ENCODE data around the gene KRTAP8-1. TPM values are rescaled to one million over a fixed set of nuclear protein-coding genes. Genes with fewer than 3 reads are reported as not detected.

The KRTAP8-1 gene
- total RNA-seq, 2 experiments from 2014 or later: not detected

Other genes with a start within 250 kb of the KRTAP8-1 start
- gene KRTAP22-2, start 222.9 kb downstream of the KRTAP8-1 start, total RNA-seq: not detected
- not detected for gene KRTAP6-3, start 220.8 kb downstream of the KRTAP8-1 start, total RNA-seq
- gene KRTAP6-2, start 214.4 kb downstream of the KRTAP8-1 start, total RNA-seq: not detected
- not detected for gene KRTAP22-1, start 212.2 kb downstream of the KRTAP8-1 start, total RNA-seq
- gene KRTAP6-1, start 199.3 kb downstream of the KRTAP8-1 start, total RNA-seq: not detected
- gene KRTAP20-1, start 196.8 kb downstream of the KRTAP8-1 start, total RNA-seq: not detected
- gene KRTAP20-4, start 192.6 kb downstream of the KRTAP8-1 start, total RNA-seq: not detected
- gene KRTAP20-2, start 178.1 kb downstream of the KRTAP8-1 start, total RNA-seq: not detected
- gene KRTAP20-3, start 170.4 kb downstream of the KRTAP8-1 start, total RNA-seq: not detected
- gene KRTAP21-3, start 94.5 kb downstream of the KRTAP8-1 start, total RNA-seq: not detected
- not detected for gene KRTAP21-2, start 66.0 kb downstream of the KRTAP8-1 start, total RNA-seq
- gene KRTAP21-1, start 57.8 kb downstream of the KRTAP8-1 start, total RNA-seq: not detected
- not detected for gene KRTAP7-1, start 16.5 kb upstream of the KRTAP8-1 start, total RNA-seq
- gene KRTAP11-1, start 68.3 kb upstream of the KRTAP8-1 start, total RNA-seq: not detected
- not detected for gene KRTAP19-8, start 225.2 kb upstream of the KRTAP8-1 start, total RNA-seq